ENCODE results near the gene MISP3. TPM values are rescaled to one million over a fixed set of nuclear protein-coding genes. Genes with fewer than 3 reads are reported as not detected.

Gene MISP3
- total and polyA plus RNA-seq, 2 of the 8 experiments (the other 6 are each of a cell fraction or from before 2014, with no cell fraction given): 0.74 to 1.4 TPM

DNA sequence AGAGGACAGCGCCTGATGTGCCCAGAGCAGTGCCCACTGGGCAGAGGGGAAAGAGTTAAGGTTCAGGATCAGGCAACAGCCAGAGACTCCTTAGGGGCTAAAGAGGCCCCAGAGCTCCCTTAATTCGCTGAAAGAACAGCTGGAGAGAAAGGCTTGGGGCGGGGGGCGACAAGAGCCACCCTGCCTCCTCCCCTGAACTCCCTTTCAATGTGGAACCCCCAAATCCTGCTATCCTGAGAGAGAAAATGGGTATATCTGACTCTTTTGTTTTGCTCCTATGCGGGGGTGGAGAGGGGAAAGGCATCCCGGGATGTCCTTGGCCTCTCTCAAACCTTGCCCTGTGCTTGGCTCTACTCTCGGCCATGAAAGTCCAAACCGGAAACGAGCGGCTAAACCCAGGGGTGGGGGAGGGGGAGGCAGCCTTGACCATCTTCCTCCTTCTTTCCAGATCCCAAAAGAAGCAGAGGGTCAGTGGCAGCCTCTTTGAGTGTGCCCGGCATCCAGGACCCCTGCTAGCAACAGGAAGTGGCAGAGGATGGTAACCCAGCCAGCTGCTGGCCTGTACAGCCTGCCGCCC, 40.3 kb downstream of the MISP3 start (continued):
- TF ChIP-seq, protein P1, sequence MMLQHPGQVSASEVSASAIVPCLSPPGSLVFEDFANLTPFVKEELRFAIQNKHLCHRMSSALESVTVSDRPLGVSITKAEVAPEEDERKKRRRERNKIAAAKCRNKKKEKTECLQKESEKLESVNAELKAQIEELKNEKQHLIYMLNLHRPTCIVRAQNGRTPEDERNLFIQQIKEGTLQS (IDR thresholded peaks at IDR 0.05; ENCODE audit: insufficient read depth, low read depth, low read length): no peak
